NCI-H226 (cell line): Measurements from ENCODE around the gene DPP10.
"Not testable (repeated sequence)": the region's sequence is repeated elsewhere in the genome, so short reads cannot be mapped to it uniquely, and the experiment has no call there.

Source experiments
- DNase-seq: peaks from one replicate; pipeline ENCODE4 v3.0.0-alpha.2; 2015

DPP10 gene

DNA sequence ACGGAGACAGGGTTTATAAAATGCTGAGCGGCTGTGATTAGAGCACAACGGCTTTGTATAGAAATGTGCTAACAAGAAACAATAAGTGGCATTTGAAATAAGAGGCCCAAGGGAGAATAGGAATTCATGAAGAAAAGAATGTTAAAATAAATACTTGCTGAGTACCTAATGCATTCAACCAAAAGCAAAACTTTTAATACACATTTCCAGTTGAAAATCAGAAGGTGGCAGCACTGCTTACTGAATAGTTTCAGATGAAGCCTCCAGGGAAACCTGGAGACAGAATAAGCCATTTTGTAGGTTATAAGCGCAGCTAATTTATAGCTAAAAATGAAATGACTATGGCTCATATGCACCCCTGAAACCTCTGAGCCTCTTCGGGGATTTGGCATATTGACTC is 286.6 kb downstream of the DPP10 start:
- no peak for DNase-seq

DNA sequence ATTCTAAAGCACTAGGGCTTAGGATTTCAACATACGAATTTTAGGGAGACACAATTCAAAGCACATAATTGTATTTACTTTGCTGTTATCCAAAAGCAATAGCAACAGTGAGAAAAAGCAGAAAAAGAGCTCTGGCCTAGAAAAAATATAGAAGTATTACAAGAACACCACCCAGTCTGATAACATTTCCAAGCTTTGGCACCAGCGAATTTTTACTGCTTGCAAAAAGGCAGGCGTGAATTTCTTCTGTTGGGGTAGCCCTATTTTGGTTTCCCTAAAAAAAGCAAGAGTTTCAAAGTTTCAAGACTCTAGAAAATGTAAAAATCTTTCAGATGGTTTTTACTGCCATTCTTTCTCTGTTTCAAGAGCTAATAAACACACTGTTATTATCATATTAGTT is 292.7 kb downstream of the DPP10 start:
- no peak for DNase-seq

DNA sequence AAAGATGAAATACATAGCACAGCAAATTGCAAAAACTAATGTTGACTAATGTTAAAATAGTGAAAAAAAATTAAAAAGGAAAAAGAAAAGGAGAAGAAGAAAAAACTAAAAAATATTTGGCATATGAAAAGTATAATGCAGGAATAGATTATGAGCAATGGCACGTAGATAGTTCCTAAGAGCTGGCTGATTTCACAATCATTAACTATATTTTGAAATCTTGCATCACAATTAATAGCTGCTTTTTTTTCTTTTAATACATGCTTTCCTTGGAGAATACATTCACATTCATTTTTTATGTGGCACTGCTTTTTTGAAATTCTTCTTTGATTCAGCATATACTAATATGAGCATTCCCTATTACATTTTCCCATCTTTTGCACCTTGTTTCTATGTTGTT is 299.8 kb downstream of the DPP10 start:
- DNase-seq, result no peak

DNA sequence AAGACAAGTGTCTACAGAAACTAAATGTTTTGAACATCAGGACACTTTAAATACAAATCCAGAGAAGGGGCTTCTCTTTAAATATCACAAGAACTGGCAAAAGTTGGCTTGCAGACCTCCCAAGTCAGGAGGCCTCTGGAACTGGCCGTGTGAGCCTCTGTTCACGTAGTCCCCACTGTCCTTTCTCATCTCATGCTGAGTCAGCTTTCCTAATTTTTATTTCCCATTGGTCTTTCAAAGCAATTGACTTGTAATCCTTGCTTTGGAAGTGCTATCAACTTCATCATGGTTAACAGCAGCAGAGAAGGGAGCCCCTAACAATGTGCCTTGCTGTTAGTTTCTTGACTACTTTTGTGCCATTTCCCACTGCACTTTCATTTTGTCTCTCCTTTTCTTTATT is 303.3 kb downstream of the DPP10 start:
- no peak for DNase-seq

DNA sequence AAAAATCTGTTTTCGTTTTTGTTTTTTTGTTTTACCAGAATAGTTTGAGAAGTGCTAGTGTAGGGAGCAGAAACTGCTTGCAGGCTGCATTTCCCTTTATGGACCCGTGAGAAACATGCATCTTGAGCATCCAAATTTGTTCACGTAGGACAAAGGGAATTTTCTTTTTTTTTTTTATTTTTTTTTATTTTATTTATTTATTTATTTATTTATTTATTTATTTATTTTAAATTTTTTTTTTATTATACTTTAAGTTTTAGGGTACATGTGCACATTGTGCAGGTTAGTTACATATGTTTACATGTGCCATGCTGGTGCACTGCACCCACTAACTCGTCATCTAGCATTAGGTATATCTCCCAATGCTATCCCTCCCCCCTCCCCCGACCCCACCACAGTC is 305.7 kb downstream of the DPP10 start:
- DNase-seq, result not testable (repeated sequence)

DNA sequence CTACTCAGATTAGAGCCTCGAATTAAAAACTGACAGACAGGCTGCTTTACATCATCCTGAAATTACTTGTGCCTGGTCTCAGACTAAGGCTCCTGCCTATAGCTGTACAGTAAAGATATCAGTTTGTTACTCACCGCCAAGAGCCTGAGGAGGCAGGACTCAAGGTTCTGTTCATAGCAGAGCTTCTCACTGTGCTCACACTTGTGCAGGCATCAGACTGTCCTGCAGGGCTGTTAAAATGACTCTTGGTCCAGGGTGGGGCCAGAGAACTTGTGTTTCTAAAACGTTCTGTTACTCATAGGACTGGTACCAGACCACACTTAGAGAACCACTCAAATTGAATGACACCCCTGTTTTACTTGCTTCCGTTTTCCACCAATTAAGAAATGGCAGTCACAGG is 310.0 kb downstream of the DPP10 start:
- no peak for DNase-seq

DNA sequence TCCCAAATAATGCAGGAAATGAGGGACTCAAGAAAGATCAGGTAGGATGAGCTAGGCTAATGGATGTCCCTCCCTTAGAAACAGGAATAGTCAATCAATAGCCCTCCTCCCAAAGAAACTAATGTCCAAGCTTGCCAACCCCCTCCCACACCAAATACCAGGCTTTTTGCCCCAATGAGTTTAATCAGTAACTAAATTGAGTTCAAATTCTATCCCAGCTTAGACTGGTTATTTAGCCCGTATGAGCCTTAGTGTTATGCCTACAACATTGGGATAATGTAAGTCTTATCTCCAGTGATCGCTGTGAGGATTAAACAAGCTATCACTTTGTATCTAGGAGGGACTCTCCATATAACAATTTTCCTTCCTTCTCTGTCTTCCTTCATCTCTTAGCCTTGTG is 310.7 kb downstream of the DPP10 start:
- no peak for DNase-seq

DNA sequence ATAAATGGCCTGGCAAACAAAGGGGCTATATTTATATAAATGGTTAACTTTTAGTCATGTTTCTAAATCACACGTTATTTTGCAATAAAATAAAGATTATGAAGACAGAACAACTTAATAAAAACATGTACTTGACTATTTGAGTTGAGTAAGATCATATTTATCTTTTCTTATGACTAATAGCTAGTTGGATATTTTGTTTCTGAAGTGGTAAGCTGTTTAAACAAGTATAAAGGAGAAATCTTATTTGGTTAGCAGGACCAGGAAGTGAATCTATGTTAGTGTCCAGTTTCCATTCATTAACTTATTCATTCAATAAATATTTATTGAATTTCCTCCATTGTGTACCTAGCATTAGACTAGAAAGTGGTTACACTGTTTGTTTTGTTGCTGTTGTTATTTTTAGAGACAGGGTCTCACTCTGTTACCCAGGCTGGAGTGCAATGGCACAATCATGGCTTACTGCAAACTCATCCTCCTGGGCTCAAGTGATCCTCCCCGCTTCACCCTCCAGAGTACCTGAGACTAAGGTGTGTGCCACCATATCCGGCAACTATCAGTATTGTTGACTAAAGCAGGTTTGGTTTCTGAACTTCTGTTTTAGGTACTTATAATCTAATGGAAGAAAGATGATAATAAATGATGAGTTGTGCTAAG is 312.6 kb downstream of the DPP10 start:
- no peak for DNase-seq

DNA sequence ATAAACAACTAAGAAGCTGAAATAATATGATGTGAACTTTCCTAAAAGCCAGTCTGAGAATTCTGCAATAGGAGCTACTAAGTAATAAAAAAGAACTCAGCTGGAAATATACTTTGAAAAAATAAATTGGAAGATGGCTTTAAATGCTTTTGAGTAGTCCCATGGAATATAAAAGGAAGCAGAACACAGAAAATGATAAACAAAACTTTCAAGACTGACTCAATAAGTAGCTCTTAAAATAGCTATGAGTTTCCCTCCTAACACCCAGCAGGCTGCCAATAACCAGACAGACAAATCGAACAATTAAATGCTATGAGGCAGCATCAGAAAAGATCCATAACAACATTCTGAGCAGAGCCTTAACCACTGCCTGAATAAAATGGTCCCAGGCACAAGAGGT is 319.9 kb downstream of the DPP10 start:
- DNase-seq, result no peak

DNA sequence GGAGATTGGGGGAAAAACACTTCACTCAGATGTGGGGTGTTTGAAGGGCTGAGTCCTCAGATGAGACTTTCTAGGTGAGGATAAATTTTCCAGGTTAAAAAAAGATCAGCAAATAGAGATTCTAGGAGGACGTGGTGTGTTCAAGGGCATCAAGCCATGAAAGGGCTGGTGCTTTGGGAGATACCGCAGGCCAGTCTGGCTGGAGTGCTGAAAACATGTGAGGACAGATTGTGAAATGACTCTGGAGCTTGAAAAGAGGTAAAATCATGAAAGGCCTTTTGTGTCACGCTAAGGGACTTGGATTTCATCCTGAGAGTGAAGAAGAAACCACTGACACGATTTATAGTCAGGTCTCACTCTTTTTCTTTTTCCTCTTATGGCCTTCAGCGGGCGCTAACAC is 320.5 kb downstream of the DPP10 start:
- DNase-seq, result no peak

DNA sequence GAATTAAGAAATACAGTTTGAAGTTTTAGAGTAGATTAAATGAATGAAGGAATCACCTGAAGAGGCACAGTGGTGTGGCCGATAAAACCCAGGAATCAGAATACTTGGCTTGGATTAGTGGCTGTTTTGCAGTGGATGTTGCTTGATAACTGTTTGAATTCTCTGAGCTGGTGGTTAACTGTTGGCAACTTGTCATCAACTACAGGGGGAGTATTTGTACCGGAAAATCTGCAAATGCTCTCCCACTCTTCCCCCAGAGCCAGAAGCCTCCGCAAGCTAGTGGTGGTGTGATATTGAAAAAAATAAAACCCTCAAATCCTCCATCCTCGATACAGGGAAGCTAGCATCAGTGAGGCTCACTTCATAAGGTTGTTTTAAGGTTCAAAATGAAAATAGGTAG is 326.7 kb downstream of the DPP10 start:
- no peak for DNase-seq

DNA sequence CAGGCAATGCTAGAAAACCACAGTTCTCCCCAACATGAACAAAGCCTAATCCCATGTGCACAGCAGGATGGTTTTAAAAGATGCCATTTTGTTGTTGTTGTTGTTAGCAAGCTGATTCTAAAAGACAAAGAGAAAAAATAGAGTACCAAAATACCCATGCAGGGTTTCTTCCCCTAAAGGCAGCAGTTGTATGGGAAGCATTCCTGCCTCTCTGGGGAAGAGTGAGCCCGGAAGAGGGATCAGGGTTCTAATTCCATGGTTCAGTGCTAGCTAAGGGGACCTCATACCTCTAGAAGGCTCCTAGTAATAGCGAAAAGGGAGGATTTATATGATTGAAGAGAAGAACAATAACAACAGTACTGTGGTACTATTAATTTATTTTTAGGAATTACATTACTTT is 327.6 kb downstream of the DPP10 start:
- no peak for DNase-seq

DNA sequence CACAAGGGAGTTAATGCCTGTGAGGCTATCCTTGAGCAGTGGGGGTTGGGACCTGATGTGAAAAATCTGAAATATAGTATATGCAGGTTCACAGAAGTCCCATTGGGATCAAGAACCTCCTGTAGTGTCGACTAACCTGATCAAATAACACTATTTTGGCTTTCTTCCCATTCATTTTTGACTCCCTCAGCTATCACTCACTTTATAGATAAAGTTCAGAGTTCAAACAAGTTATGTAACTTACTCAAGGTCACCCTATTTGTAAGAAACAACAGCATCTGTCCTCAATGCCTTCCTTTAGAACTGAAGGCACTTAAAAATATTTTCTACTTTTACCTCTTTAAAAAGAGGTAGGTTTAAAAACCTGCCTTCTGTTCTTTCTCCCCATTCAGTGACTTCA is 341.6 kb downstream of the DPP10 start:
- no peak for DNase-seq

DNA sequence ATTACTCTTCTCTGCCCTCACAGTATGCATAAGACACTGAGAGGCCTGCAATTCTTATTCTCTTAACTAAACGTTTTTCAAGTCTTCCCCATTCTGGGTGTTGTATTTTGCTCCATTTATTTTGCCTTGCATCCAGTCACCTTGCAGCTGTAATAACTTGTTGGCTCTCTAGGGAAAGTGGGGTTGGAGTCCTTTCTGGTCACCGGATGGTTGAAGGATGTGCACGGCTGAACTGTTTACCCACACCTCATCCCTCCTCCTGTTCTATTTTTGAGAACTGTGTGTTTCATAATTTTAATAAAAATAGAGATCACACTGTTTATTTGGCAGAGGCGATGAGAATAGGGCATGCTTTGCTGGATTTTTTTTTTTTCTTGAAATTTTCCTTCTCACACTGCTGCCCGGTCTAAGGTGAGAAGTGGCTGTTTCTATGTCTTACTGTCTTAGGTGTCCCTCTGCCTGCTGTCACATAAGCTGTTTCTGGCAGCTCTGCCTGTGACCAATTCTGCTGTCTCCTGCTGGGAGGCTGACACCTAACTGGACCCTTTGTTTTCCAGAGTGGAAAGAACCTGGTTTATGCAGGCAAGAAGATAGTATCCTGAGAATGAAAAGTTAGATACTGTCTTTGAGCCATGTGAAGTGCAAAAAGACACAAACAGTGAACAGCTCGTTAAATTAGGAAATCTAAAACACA is 342.6 kb downstream of the DPP10 start:
- no peak for DNase-seq

DNA sequence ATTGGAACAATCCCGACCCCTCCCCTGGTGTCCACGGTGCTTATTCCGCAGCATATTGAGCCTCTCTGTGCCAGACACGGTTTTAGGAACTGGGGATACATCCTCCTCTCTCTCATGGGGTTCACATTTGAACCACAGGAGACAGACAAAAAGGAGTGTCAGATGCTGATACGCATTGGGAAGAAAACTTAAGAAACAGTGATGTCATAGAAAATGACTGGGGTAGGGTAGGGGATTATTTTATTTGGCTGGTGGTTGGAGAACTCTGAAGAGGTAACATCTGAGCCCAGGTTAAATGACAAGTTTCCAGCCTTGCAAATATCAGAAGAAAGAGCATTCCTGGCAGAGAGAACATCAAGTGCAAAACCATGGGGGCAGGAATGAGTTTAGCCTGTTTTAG is 344.5 kb downstream of the DPP10 start:
- no peak for DNase-seq

DNA sequence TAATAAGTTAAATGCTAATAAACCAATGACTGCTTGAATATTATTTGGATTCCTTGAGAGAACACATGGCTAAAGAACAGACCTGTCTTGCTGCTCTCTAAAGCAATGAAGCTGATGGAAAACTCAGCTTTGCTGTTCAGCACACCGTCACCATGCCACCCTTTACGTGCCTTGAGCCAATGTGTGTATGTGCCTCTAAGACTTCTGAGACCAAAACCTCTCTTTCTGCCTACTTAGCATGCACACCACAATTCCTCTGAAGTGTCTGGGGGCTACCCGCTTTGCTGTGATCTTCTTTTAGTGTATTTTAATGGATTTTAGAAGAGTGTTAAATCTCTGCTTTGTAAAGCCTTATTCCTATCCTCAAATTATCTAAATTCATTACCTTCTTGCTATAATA is 345.0 kb downstream of the DPP10 start:
- no peak for DNase-seq

DNA sequence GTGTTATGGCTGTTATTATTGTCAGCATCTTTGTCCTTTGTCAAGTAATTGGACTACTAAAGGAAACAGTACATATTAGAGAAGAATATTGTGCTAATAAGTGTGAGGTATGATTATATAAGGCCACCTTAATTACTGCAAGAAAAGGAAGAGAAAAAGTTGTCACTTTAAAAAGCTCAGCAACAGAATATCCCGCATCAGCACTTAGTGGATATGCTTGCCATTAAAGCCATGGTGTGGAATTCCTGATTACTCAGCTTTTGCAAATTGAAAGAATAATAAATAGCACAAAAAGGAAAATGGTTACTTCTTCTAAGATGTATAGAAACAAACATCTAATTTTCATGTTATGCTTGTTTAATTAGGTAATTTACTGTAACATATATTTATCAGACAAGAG is 347.5 kb downstream of the DPP10 start:
- no peak for DNase-seq

DNA sequence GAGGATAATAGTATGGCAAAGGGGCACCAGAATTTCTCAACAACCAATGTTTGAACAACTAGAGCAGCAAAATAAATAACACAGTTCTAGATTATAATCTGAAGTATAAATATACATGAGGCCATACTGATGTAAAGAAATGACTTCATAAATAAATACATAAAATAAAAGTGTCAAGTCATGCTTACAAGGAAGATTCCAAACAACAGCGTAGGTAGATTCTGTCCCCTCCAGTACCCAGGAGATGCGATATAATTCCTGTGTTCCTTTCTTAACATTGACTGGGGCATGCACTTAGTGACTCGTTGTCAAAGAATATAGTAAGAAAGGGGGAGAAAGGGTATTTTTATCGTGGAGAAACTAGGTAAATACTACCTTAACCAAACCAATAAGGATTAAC is 355.1 kb downstream of the DPP10 start:
- DNase-seq, result no peak

DNA sequence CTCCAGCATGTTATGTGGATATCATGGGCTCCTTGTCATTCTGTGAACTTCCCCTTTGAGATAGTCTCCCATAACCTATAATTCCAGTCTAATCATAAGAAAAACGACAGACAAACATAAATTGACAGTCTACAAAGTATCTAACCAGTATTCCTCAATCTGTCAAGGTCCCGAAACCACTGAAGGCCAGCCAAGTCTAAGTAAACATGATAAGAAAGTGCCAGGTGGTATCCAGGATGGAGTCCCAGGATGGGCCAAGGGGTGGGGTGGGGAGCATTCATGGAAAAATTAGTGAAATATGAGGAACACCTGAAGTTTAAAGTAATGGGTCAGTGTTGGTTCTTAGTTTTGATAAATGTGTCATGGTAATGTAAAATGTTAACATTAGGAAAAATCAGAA is 355.5 kb downstream of the DPP10 start:
- DNase-seq, result no peak

DNA sequence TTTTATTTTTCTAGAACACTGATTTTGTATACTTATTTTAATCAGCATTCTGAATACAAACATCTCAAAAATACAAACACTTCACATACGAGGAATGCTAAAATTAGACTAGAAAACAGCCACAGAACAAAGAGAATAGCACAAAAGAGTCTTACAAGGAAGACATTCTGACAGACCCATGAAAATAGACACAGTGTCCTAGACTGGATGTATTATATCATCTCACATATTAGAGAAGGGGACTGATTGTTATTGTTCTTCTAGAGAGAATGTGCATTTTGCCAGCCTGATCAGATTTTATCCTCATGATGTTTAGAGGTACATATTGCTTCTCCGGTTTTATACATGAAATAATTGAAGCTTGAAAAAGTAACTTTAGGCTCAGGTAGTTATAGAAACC is 357.9 kb downstream of the DPP10 start:
- no peak for DNase-seq

DNA sequence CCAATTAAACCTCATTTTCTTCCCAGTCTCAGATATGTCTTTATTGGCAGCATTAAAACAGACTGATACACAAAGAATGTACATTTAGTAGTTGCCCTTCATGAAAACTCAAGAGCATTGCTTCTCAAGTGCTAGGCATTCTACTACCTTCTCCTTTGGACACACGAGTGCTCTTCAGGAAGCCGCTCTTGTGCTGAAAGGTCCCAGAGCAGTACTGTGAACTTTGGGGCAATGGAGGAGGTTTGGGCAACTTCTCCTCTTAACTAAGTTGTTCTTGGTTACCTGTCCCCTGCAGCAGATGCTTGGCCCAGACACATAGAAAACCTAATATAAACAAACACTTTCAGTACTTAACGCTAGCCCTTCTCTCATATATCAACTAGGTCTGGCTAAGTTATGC is 362.8 kb downstream of the DPP10 start:
- DNase-seq, result no peak

DNA sequence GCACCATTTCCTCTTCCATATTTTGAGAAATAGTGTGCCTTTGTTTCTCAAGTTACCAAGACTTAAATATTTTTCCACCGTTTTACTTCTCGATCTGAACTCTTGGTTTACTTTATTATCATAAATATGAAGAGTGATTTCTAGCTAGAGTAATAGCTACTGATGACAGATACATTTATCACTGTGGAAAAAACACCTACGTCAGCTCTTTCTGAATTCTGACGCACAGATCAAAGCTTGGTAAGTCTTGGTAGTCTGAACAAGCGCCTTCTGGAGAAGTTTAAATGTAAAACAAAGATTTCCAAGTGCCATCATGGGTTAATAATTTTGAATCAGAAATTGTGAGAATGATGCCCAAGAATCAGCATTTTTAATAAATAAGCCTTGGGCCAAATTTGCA is 367.7 kb downstream of the DPP10 start:
- no peak for DNase-seq

DNA sequence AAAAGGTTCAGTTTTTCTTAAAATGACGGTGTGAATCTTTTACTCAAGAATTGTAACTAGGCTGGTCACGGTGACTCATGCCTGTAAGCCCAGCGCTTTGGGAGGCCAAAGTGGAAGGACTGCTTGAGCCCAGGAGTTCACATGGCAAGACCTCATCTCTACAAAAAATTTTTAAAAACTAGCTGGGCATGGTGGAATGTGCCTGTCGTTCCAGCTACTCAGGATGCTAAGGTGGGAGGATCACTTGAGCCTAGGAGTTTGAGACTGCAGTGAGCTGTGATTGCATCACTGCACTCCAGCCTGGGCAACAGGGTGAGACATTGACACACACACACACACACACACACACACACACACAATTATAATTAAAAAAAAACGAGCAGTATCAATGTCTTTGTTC is 369.8 kb downstream of the DPP10 start:
- no peak for DNase-seq

DNA sequence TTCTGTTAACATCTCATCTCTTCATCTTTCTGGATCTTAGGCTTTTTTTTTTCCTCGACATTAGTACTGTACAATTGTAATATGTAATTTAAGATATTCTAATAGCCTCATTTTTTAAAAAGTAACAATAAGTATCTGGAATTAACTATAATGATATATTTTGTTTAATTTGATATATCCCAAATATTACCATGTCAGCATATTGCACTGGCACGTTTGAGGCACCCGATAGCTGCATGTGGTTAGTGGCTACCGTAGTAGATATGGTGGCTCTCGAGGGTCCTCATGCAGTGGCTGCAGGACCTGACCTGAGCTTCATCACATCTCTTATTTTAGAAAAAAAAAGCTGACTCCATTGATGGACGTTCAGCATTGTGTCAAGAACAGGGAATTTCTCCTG is 371.9 kb downstream of the DPP10 start:
- DNase-seq, result no peak

DNA sequence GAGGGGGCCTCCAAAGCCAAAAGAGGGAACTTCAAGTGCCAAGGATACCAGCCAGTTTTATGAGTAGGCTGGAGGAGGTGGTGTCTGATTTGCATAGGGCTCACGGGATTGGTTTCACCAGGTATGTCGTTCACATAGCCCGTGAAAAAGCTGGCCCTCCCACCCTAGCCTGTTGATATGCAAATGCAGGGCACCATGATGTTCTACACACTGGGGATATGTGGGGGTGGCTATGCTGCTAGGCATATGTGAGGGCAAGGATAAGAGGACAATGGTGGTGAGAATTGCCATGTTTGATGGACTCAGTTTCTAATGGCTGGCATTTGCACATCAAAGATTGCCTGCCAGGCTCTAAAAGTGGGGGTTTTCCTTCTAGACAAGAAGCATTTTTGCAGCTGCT is 378.6 kb downstream of the DPP10 start:
- no peak for DNase-seq
